Measurements from ENCODE around the gene RCAN1. TPM values are rescaled to one million over a fixed set of nuclear protein-coding genes. Genes with fewer than 3 reads are reported as not detected.
"Not testable (repeated sequence)": the region's sequence is repeated elsewhere in the genome, so short reads cannot be mapped to it uniquely, and the experiment has no call there.

Gene RCAN1
- total RNA-seq, 1 experiment from 2014 or later: 9.7 TPM

DNA sequence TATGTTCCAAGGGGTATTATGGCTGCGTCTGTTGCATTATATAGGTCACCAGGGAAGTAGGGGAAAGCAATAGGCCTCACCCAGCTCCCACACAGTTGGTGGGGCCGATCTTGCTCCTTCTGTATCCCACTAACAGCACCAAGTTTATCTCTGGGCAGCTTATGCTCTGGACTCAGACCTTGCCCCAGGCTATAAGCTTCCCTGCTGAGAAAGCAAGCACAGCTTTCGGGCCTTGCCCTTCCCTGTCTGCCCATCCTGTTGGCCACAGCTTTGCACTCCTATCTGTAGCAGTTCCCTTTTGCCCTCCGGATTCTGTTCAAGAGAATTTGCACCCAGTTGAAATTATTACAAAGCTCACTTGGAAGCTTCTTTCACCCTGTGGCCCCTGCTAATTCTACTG lies 115.8 kb downstream of the RCAN1 start:
- no peaks in the 10 kb centered on the region for H3K9me2 ChIP-seq (ENCODE audit: insufficient read depth)
- ATAC-seq (no peak), DNase-seq (ENCODE audit: low read depth, low spot score) (no peak)
- no peaks in the 10 kb centered on the region for H3K4me1 ChIP-seq (ENCODE audit: control insufficient read depth in 1 of 2, insufficient read depth in 2 of 2, low read length in 2 of 2)
- no peaks in the 10 kb centered on the region for H3K9me3 ChIP-seq (ENCODE audit: control insufficient read depth in 1 of 2, insufficient read depth in 1 of 2, low read depth in 1 of 2, low read length in 2 of 2)
- no peaks in the 10 kb centered on the region for H3K79me2 ChIP-seq (ENCODE audit: insufficient read depth, low read length)
- no peak overlapping the region for H3K27ac ChIP-seq (ENCODE audit: low read depth, low read length)
- H3K9ac ChIP-seq (ENCODE audit: low read length): no peak overlapping the region
- no TSS peak for BruUV-seq (replicated peaks)
- ChIA-PET RAD21 (ENCODE audit: low non-redundant PET in 1 of 2, low total read pairs in 2 of 2, uncharacterized antibody in 2 of 2, unreplicated experiment in 2 of 2) (no interaction called here), CTCF (no interaction called here), POLR2A (no interaction called here)
- no peak overlapping the region for H3K4me3 ChIP-seq (replicated peaks in 1 of 2; ENCODE audit: low read depth in 1 of 2, low read length in 2 of 2)
- H4K20me1 ChIP-seq (ENCODE audit: insufficient read depth): no peaks in the 10 kb centered on the region
- intact Hi-C loops (cut with micrococcal nuclease): no loop called here
- no peak overlapping the region for H2AFZ ChIP-seq (ENCODE audit: low read depth, low read length, poor library complexity, severe bottlenecking)
- no peak overlapping the region for H3K4me2 ChIP-seq (ENCODE audit: low read length)
- no peaks in the 10 kb centered on the region for H3K27me3 ChIP-seq (ENCODE audit: insufficient read depth, low read length)
- no peak for TF ChIP-seq FOSL1 (IDR thresholded peaks at IDR 0.05; ENCODE audit: low read depth)
- no peak for TF ChIP-seq POLR2A (IDR thresholded peaks at IDR 0.05; ENCODE audit: borderline replicate concordance, extremely low read depth, insufficient read depth, insufficient read length)
- H3K36me3 ChIP-seq (ENCODE audit: control insufficient read depth in 1 of 2, insufficient read depth in 2 of 2, low read length in 2 of 2): no peaks in the 10 kb centered on the region

DNA sequence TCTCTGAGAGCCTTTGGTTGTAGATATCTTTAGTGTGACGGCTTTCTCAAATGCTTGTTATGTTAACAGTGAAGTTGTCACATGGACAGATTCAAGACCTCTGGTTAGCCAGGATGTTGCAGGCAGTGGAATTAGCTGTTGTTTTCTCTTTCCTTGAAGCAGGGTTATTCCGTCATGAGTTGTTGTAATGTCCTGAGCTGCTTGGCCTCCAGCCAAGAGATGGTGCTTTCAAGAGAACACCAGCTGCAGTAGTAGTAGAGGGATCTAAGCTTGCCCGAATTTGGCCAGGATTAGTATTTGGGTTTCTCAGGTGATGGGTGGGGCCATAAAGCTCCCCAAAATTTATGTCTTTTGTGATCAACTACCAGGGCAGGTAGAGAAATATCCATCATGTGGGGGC lies 116.3 kb downstream of the RCAN1 start:
- BruUV-seq (replicated peaks): no TSS peak
- Histone ChIP-seq H3K9me3 (ENCODE audit: control insufficient read depth in 1 of 2, insufficient read depth in 1 of 2, low read depth in 1 of 2, low read length in 2 of 2) (no peaks in the 10 kb centered on the region), H3K36me3 (ENCODE audit: control insufficient read depth in 1 of 2, insufficient read depth in 2 of 2, low read length in 2 of 2) (no peaks in the 10 kb centered on the region), H3K4me1 (ENCODE audit: control insufficient read depth in 1 of 2, insufficient read depth in 2 of 2, low read length in 2 of 2) (no peaks in the 10 kb centered on the region), H3K27ac (ENCODE audit: low read depth, low read length) (no peak overlapping the region), H3K4me3 (replicated peaks in 1 of 2; ENCODE audit: low read depth in 1 of 2, low read length in 2 of 2) (no peak overlapping the region), H3K79me2 (ENCODE audit: insufficient read depth, low read length) (no peaks in the 10 kb centered on the region), H3K27me3 (ENCODE audit: insufficient read depth, low read length) (no peaks in the 10 kb centered on the region), H3K9ac (ENCODE audit: low read length) (no peak overlapping the region), H4K20me1 (ENCODE audit: insufficient read depth) (no peaks in the 10 kb centered on the region), H3K4me2 (ENCODE audit: low read length) (no peak overlapping the region), H2AFZ (ENCODE audit: low read depth, low read length, poor library complexity, severe bottlenecking) (no peak overlapping the region), H3K9me2 (ENCODE audit: insufficient read depth) (no peaks in the 10 kb centered on the region)
- ATAC-seq (no peak), DNase-seq (ENCODE audit: low read depth, low spot score) (no peak)
- POLR2A ChIA-PET: no interaction called here
- RAD21 ChIA-PET (ENCODE audit: low non-redundant PET in 1 of 2, low total read pairs in 2 of 2, uncharacterized antibody in 2 of 2, unreplicated experiment in 2 of 2): no interaction called here
- CTCF ChIA-PET: no interaction called here
- intact Hi-C loops (cut with micrococcal nuclease): no loop called here
- TF ChIP-seq CEBPB (IDR thresholded peaks at IDR 0.05; ENCODE audit: low read depth): no peak
- no peak for TF ChIP-seq ZNF274 (IDR thresholded peaks at IDR 0.05; ENCODE audit: low read depth, low read length)
- no peak for TF ChIP-seq POLR2A (IDR thresholded peaks at IDR 0.05; ENCODE audit: borderline replicate concordance, extremely low read depth, insufficient read depth, insufficient read length)
- TF ChIP-seq POLR2AphosphoS5 (IDR thresholded peaks at IDR 0.05; ENCODE audit: low read depth, low read length): no peak
- no peak for TF ChIP-seq CBX3 (IDR thresholded peaks at IDR 0.05; ENCODE audit: low read depth)
- TF ChIP-seq FOSL1 (IDR thresholded peaks at IDR 0.05; ENCODE audit: low read depth): no peak
- TF ChIP-seq JUND (IDR thresholded peaks at IDR 0.05): no peak
- TF ChIP-seq SP1 (IDR thresholded peaks at IDR 0.05; ENCODE audit: low read depth): no peak
- TF ChIP-seq, protein P1, sequence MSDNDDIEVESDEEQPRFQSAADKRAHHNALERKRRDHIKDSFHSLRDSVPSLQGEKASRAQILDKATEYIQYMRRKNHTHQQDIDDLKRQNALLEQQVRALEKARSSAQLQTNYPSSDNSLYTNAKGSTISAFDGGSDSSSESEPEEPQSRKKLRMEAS (IDR thresholded peaks at IDR 0.05): no peak
- TF ChIP-seq EGR1 (IDR thresholded peaks at IDR 0.05; ENCODE audit: low read depth): no peak

DNA sequence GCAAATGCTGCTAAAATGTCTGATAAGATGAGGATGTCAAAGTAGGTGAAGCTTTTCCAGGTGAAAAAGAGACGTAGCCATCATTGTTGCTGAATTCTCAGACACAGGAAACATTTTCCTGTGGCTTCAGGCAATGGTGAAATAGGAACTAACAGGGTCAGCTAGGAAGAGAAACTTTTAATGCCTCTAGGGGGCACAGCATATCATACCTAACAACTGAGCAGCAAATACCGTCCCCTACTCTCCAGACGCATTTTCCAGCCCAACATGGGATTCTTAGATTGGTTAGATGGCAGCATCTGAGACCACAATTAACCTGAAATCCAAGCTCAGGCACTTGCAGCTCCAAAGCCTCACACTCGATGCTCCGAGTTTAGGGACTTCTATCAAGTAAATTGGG lies 131.1 kb downstream of the RCAN1 start:
- RAD21 ChIA-PET (ENCODE audit: low non-redundant PET in 1 of 2, low total read pairs in 2 of 2, uncharacterized antibody in 2 of 2, unreplicated experiment in 2 of 2): not testable (repeated sequence)

DNA sequence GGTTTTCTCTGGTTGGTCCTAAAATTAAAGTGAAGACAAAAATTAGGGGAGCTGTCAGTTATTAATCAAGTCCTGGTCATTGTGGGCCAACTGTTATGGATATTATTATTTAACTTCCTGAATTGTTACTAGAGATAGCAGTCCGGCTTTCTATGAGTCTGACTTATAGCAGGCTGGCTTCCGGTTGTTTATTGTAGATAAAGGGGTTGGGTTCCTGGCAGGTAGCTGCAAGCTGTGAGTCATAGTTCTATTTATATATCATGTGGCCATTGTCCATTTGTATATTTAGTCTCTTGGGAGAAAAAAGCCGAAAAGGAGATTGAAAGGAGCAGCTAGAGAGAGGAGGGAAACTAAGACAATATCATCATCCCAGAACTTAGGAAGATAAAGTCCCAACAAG lies 131.5 kb downstream of the RCAN1 start:
- intact Hi-C loops (cut with micrococcal nuclease); H3K4me3 ChIP-seq (replicated peaks in 1 of 2; ENCODE audit: low read depth in 1 of 2, low read length in 2 of 2); H3K79me2 ChIP-seq (ENCODE audit: insufficient read depth, low read length); H3K27me3 ChIP-seq (ENCODE audit: insufficient read depth, low read length); BruUV-seq (replicated peaks); H3K36me3 ChIP-seq (ENCODE audit: control insufficient read depth in 1 of 2, insufficient read depth in 2 of 2, low read length in 2 of 2); H3K9ac ChIP-seq (ENCODE audit: low read length); H3K4me2 ChIP-seq (ENCODE audit: low read length); POLR2A ChIA-PET; RAD21 ChIA-PET (ENCODE audit: low non-redundant PET in 1 of 2, low total read pairs in 2 of 2, uncharacterized antibody in 2 of 2, unreplicated experiment in 2 of 2); H3K9me3 ChIP-seq (ENCODE audit: control insufficient read depth in 1 of 2, insufficient read depth in 1 of 2, low read depth in 1 of 2, low read length in 2 of 2); H2AFZ ChIP-seq (ENCODE audit: low read depth, low read length, poor library complexity, severe bottlenecking); H3K9me2 ChIP-seq (ENCODE audit: insufficient read depth); DNase-seq (ENCODE audit: low read depth, low spot score); CTCF ChIA-PET; H4K20me1 ChIP-seq (ENCODE audit: insufficient read depth); H3K4me1 ChIP-seq (ENCODE audit: control insufficient read depth in 1 of 2, insufficient read depth in 2 of 2, low read length in 2 of 2); H3K27ac ChIP-seq (ENCODE audit: low read depth, low read length): not testable (repeated sequence)
- ATAC-seq: peak; percentile 76

More for the DNA sequence above, 131.1 kb downstream of the RCAN1 start:
- H3K9me3 ChIP-seq (ENCODE audit: control insufficient read depth in 1 of 2, insufficient read depth in 1 of 2, low read depth in 1 of 2, low read length in 2 of 2); BruUV-seq (replicated peaks); H3K4me2 ChIP-seq (ENCODE audit: low read length); H3K27ac ChIP-seq (ENCODE audit: low read depth, low read length); H3K4me1 ChIP-seq (ENCODE audit: control insufficient read depth in 1 of 2, insufficient read depth in 2 of 2, low read length in 2 of 2); H3K36me3 ChIP-seq (ENCODE audit: control insufficient read depth in 1 of 2, insufficient read depth in 2 of 2, low read length in 2 of 2); DNase-seq (ENCODE audit: low read depth, low spot score); H3K4me3 ChIP-seq (replicated peaks in 1 of 2; ENCODE audit: low read depth in 1 of 2, low read length in 2 of 2); H2AFZ ChIP-seq (ENCODE audit: low read depth, low read length, poor library complexity, severe bottlenecking); intact Hi-C loops (cut with micrococcal nuclease); H3K9me2 ChIP-seq (ENCODE audit: insufficient read depth); H3K9ac ChIP-seq (ENCODE audit: low read length); POLR2A ChIA-PET; H4K20me1 ChIP-seq (ENCODE audit: insufficient read depth); H3K27me3 ChIP-seq (ENCODE audit: insufficient read depth, low read length); CTCF ChIA-PET; H3K79me2 ChIP-seq (ENCODE audit: insufficient read depth, low read length): not testable (repeated sequence)
- ATAC-seq: peak; percentile 78
